Medulla oblongata (tissue), 1 donor: ENCODE measurements around the gene FALEC.
"Not testable (repeated sequence)": the region's sequence is repeated elsewhere in the genome, so short reads cannot be mapped to it uniquely, and the experiment has no call there.

ENCODE experiments used
- DNase-seq: peaks from one replicate; pipeline ENCODE4 v3.0.0-alpha.2; 2015; ENCODE audit errors: extremely low spot score

FALEC gene

DNA sequence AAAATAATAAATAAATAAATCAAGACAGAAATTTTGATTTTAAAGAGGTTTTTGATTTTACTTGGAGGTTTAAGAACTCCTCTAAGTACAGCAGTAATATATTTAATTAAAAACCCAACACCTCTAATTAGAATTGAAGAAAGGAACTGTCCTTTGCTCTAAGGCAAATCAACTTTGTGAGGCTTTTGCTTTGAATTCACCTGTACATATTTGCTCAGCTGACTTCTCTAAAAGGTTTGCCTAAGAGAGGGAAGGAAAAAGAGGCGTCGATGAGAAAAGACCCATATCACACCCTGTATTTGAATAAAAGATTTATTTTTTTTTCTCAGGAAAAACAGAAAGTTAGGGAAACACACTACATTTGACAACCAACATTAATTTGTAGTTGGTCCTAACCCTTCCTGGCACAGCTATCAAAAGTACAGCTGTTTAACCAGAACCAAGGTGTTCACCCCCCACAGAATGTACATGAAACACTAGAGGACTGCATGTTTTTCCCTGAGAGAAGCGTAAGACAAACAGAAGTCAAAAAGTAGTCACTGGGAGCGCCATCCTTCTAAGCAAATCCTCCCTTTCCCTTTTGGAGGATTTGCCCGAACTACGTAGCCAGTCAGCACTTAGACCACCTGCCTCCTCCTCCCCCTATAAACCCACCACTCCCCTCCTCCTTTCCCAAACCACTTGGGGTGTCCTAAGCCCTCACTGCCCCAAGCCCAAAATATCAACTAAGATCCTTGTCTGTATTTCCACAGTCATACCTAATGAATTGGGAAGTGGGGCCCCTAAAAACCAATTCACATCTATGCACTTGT lies 58.9 kb downstream of the FALEC start:
- no peak for DNase-seq

DNA sequence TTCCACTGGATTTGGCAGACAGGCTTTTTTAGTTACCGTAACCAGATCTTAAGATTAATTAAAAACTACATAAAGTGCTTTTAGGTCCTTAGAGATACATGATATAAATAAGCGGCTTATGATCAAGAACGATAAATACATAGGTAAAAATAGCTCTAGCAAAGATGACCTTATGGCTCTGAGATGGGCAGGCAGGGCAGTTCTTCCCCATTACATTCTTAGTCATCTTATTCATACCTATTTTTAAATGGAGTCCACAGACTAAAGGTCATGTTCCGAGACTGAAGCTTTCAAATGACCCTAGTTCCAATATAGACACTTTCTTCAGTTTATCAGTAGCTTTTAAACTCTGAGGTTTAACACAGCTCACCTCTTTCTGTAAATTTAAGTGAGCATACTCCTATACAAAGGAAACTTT lies 59.5 kb downstream of the FALEC start:
- DNase-seq = no peak

DNA sequence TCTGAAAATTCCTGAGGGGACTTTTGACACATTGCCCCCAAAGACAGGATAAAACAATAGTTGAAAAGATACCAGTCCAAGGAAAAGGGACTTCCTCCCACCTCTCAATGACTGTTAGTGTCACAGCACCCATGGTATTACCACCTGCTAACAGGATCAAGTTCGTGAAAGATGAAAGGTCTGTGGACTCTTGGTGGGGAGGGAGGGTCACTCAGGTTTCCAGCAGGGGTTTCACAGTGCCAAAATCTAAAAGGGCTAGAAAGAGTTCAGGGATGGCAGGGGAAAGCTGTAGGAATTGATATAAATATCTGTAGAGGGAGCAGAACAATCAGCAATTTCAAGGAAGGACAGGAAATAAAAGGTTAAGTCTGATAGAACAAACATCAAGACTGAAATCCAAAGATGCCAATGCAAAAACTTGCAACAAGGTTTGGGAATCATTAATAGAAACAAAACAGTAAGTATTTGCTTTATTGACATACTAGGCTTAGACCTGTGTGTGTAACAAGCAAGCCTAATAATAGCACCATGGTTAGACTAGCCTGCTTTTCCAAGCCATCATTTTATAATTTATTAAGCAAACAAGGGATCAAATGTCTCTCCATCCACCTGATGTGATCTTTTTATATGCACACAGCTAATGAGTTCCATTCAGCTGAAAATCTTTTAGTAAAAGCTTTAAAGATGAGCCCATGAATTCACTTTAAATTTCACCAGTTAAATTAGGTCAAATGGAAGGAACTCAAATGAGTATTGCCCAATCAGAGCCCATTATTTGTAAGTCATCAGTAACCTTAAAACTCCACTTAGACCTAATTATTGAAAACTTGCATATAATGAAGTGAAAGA lies 60.2 kb downstream of the FALEC start:
- DNase-seq = no peak

DNA sequence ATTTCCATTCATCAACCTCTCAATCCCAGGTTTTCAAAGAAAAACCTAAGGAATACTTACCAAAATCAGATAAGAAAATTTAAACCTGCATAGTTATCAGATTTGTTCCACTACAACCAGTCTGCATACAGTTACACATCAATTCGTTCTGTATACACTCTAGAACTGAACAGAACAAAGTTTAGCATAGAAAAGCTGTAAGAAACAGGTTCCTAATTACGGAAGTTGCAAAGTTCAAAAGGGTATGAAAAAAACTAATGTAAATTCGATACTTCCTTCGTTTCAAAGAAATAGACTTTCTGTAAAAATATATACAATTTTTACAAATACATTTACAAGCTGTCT lies 60.8 kb downstream of the FALEC start:
- no peak for DNase-seq

DNA sequence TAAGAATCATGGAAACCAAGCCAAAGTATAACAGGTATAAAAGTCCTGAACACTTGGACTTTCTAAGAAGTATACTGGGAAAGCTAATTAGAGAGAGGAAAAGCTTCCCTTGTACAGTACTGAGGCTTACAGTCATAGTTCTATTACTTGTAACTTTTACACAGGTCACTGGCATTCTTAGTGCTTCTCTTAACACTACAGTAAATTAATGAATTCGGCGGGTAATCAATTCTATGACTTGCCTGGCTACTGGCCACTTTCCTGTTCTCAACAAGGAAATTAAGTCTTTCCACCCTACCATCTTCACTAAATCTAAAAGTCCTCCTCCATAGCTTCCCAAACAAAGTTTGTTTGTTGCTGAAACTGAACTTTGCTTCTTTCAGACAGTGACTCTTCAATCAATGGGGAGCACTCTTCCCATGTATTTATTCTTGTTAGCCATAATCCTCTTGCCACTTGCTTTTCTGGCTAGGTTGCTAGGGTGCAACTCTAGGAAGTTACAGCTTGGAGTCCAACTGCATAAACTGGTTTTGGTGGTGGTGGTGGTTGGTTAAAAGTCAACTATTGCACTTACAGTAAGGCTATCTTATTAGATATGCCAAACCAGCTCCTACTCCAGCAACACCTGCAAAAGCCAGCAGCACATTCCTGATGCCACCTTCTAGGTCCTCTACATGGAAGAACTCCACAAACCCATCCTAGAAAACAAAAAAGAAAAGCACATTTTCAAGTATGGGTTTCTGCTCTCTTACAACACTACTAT lies 61.4 kb downstream of the FALEC start:
- DNase-seq = no peak

DNA sequence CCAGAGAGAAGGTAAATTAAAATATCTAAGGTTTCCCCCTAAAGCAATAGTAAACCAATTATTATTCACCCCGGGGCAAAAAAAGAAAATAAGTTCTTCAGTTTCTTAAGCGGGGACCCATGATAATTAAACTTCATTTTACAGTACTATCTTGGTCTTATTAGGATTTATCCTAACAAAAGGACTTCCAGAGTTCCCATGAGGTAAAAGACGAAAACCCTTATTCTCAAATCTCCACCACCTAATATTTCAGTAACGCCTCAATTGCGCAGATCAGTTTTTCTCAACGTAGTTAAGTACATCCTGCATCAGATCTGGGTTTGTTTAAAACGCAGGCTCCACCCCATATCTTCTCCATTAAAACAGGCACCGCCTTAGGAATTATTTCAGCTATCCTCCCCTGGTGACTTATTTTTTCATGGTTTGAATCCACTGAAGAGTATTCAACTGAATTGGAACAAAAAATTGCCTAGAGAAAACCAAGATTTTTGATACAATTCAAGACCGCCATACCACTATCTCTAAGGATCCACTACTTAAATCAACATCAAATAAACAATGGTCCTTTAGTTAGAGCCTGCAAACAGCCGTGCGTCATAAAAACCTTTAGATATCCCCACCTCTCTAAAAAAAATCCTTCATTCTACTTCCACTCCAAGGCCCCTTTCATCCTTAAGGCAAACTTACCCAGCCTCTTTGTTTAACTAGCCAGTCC lies 62.2 kb downstream of the FALEC start:
- no peak for DNase-seq

DNA sequence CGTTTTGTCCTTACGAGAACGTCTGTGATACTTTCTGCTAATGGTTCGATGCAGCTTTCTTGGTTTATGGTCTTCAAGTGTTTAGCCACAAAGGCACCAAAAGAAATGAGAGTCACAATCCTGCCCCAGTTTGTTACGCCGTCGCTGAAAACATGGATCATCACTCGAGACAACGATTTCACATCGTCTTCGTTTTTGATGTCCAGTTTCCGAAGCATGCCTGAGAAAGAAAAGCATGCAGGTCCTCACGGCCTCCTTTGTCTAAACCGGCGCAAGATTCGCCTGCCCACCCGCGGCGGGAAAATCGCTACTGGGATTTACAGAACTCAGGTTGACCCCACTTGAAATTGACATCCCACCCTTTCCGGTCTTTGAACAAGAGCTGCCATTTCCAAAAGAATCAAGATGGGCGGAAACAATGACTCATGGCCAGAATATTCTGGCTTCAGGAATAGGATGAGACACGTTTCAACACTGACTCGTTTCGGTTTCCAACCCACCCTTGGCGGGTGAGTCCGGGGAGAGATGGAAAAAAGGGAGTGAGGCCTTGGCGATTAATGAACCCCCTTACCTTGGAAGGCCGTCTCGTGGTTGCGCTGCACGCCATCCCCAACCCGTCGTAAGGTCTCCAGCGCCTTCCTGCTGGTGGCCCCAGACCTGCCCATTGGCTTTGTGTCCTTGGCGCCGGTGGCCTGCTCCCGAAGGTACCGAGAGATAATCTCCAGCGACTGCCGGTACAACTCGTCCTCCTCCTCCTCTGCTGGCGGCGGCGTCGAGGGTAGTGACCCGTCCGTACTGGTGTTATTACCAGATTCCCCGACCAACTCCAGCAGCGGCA lies 62.9 kb downstream of the FALEC start:
- DNase-seq = peak; percentile 54

DNA sequence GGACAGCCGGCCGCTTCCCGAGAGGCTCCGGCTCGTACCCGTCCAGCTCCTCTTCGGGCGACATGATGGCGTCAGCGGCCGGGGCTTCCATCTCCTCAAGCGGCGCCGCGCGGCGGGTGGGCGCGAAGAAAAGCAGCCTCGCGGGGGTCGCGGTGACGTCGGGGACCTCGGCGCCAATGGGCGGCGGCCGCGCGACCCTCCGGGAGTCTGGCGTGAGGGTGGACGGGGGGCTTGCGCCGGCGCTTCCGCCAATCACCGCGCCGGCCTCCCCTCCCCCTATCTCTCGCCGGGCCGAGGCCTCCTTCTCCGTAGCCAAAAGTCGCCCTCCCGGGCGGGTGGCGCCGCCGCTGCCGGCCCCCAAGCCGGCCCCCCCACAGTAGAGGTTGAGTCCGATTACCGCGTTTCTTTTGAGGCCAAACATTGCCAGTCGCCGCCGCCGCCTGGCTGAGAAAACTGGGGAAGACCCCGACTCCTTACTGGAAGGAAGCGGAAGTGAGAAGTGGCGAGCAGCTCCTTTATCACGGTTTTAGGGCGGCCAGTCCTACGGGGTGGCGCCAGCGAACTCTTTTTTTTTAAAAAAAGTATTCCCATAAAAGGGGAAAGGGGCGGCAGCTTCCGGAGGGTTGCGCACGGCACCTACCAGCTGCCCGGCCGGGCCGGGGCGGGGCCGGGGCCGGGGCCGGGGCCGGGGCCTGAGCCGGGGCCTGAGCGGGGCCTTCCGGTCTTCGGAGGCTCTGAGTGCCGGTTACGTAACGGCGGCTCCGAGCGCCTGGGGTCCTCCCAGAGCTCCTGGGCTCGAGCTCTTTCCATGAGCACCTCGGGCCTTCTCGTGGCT lies 63.8 kb downstream of the FALEC start, which contains the start of gene MCL1:
MCL1 (minus strand) TSS at position 501 of the 835 bp plus-strand sequence; CDS start at position 421, 80 bp downstream.
- DNase-seq = peak; percentile 97

DNA sequence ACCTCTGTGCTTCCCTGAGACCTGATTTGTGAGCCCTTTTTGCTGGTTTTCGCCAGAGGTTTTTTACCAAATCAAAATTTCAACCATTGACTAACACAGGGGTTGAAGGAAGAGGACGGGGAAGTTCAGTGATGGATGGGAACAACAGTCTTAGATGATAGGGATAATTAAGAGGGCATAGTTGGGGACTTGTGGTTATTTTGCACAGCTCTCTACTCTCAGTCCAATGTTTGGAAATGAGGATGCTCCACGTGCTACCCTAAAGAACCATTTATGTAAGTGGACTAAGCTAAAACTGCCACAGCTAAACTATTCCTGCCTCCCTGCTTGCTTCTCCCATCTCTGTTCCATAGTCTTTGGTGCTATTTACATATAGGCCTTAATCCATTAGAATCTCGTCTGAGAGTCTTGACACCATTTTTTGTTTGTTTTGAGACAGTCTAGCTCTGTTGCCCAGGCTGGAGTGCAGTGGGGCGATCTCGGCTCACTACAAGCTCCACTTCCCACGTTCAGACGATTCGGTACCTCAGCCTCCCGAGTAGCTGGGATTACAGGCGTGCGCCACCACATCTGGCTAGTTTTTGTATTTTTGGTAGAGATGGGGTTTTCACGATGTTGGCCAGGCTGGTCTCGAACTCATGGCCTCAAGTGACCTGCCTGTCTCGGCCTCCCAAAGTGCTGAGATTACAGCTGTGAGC lies 64.5 kb downstream of the FALEC start:
- no peak for DNase-seq

DNA sequence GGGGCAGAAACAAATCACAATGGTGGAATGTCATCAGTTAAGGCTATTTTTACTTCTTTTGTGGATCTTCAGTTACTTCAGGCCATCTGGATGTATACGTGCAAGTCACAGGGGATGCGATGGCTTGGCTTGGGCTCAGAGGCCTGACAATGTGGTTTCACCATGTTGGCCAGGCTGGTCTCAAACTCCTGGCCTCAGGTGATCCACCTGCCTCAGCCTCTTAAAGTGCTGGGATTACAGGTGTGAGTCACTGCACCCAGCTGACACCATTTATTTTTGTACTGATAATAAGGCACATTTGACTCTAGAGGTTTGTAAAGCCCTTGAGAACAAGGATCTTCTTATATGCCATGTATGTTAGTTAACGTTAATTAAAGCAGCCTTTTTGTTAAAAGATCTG lies 65.4 kb downstream of the FALEC start:
- not testable (repeated sequence) for DNase-seq

DNA sequence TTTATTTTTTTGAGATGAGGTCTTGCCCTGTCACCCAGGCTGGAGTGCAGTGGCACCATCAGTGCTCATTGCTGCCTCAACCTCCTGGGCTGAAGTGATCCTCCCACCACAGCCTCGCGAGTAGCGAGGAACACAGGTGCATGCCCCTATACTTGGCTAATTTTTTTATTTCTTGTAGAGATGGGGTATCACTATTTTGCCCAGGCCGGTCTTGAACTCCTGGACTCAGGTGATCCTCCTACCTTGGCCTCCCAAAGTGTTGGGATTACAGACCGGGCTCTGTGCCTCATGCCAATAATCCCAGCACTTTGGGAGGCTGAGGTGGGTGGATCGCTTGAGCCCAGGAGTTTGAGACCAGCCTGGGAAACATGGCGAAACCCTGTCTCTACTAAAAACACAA lies 65.9 kb downstream of the FALEC start:
- not testable (repeated sequence) for DNase-seq

DNA sequence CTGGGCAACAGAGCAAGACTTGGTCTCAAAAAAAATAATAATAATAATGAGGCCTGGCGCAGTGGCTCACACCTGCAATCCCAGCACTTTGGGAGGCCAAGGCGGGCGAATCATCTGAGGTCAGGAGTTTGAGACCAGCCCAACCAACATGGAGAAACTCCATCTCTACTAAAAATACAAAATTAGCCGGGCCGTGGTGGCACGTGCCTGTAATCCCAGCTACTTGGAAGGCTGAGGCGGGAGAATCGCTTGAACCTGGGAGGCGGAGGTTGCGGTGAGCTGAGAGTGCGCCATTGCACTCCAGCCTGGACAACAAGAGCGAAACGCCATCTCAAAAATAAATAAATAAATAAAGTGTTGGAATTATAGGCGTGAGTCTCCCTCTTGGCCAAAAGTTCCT lies 66.4 kb downstream of the FALEC start:
- DNase-seq = not testable (repeated sequence)

DNA sequence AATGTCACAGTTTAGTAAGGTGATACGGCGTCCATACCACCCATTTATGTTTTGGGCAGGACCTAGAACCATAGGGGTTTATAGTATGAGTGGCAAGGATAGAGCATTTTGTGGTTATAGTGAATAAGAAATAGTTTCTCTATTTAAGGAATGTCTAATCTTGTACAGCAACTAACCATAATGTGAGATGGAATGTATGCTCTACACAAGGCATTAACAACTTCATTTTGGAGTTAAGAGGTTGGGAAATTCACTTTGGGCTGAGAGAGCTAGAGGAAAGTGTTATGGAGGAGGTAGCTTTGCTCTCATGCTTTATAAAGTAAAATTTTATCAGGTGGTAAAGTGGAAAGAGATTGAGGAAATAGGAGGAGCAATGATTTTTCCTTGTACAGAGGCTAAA lies 66.8 kb downstream of the FALEC start:
- no peak for DNase-seq
